Measurements from ENCODE around the gene CD300E. TPM values are rescaled to one million over a fixed set of nuclear protein-coding genes. Genes with fewer than 3 reads are reported as not detected.

The CD300E gene, protein sequence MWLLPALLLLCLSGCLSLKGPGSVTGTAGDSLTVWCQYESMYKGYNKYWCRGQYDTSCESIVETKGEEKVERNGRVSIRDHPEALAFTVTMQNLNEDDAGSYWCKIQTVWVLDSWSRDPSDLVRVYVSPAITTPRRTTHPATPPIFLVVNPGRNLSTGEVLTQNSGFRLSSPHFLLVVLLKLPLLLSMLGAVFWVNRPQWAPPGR
- total RNA-seq: not detected in 2 replicates

DNA sequence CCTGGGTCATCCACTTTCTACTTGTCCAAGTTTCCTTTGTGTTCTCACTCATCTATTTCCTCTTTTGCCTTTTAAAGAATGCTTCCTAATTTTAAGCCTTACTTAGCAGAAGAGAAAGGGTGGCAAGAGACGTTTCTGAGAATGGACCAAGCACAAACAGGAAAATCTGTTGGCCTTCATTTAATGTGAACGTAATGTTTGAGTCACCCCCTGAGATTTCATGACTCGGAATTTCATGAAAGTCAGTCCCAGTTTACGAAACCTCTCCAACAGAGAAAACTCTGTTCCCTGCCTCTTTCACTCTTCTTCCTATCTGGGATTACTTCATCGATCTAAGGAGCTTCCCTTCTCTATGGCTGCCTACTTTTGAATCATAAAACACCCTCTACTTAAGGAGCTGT lies at the start of gene CD300E:
CD300E (minus strand) TSS at position 46 of the 401 bp plus-strand sequence. CDS start 117 bp downstream, outside the sequence.

DNA sequence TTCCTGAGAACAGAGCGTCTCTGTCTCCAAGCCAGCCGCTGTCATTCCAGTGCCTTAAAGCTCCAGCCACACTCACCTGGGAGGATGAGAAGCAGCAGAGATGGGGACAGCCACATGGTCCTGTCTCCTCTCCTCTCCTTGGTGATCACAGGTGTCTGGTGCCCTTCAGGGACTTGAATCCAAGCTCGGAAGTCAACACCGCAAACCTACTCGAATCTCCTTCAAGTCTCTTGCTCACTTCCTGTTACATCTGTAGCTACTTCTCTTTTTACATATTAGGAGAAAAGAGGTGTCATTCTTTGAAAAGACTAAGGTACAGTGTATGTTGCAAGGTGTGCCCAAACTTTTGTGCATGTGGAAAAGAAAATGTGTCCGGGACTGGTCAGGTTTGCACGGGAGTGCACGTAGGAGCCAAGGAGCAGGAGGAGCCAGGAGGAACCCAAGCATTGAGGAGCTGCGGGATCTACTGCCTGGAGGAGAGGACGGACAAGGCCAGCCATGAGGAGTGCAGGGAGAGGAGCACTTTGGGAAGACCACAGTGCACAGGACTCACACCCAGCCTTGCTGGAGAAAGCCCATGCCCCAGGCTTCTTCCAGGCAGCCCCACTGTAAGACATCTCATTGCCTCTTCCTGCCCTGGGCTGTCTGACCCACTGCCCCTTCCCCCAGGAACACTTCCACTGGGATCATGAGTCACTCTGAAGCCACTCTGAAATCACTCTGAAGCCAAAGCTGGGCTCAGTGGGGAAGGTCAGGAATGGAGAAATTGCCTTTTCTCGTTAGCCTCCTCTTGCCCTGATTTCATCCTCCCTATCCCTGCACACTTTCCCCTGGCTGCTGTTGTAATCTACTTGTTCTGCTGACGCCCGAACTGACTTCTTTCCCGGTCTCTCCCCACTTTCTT lies 31.2 kb downstream of the CD300E start, which contains the start of gene CD300LD:
CD300LD (minus strand) TSS at position 197 of the 904 bp plus-strand sequence; CDS start at position 116, 81 bp downstream.

DNA sequence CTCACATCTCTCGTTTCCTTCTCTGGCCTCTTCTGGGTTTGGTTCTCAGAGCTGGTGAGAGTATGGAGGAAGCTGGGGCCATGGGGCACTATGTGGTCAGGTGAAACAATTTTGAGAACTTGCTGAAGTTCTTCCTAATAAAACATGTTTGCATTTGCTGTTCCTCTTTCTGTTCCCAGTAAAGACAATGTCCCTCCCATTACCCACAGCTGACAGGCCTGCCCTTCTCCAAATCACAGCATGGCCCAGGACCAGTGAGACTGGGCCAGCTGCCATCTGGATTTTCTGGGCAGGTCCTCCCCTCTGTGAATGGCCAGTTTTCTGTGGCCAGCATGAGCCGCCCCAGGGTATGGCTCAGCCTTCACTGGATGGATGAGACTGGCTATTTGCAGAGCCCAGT lies 56.1 kb downstream of the CD300E start, which contains the start of gene CD300H:
CD300H (minus strand) TSS at position 113 of the 400 bp plus-strand sequence.

Other genes with a start within 250 kb of the CD300E start
- gene GPRC5C, start 191.7 kb downstream of the CD300E start, total RNA-seq: 13.8 and 15.0 TPM in 2 replicates
- gene CD300A, start 157.1 kb downstream of the CD300E start, total RNA-seq: not detected in 2 replicates
- not detected in 2 replicates for gene CD300LB, start 92.3 kb downstream of the CD300E start, total RNA-seq
- gene CD300C, start 77.6 kb downstream of the CD300E start, total RNA-seq: not detected in 2 replicates
- gene CD300H, start 56.2 kb downstream of the CD300E start, total RNA-seq: not detected in 2 replicates
- not detected in 2 replicates for gene CD300LD, start 31.5 kb downstream of the CD300E start, total RNA-seq
- gene CD300LF, start 89.2 kb upstream of the CD300E start, total RNA-seq: not detected in 2 replicates
- 0.33 and 0.36 TPM in 2 replicates for gene RAB37, start 113.5 kb upstream of the CD300E start, total RNA-seq
- 13.0 and 14.5 TPM in 2 replicates for gene NHERF1, start 124.9 kb upstream of the CD300E start, total RNA-seq
- 32.6 and 46.7 TPM in 2 replicates for gene NAT9, start 152.6 kb upstream of the CD300E start, total RNA-seq
- gene GRIN2C, start 236.1 kb upstream of the CD300E start, total RNA-seq: 0.13 and 0.50 TPM in 2 replicates
- 25.0 and 43.9 TPM in 2 replicates for gene FDXR, start 249.3 kb upstream of the CD300E start, total RNA-seq

All from smooth muscle cell of the pulmonary artery (primary cell).